ENCODE results near the gene ATXN1.

ATXN1 gene

GRCh38 chr6:16700916-16701234 is 60.4 kb downstream of the ATXN1 start:
- Histone ChIP-seq H3K4me1 (peaks cover 0 to 68% (median 31%) of the 10 kb centered on the region in 4 donors), H3K9me3 (no peaks in the 10 kb centered on the region), H3K4me3 (peak overlapping the region; percentile 40 to 47), H3K36me3 (no peaks in the 10 kb centered on the region), H3K27ac (peak overlapping the region; percentile 51 to 78), H3K27me3 (no peaks in the 10 kb centered on the region)
- TF ChIP-seq CTCF (IDR thresholded peaks at IDR 0.05), result no peak
- DNase-seq, result no peak
- intact Hi-C loops (cut with DNase I; ENCODE audit: low total_unique reads), result no loop called here

- DNase-seq, result no peak
- no peak for TF ChIP-seq CTCF (IDR thresholded peaks at IDR 0.05)
- intact Hi-C loops (cut with DNase I; ENCODE audit: low total_unique reads), result no loop called here
- Histone ChIP-seq H3K4me1 (peaks cover 0 to 63% (median 30%) of the 10 kb centered on the region in 4 donors), H3K27ac (peak overlapping the region; percentile 51 to 78), H3K36me3 (no peaks in the 10 kb centered on the region), H3K9me3 (no peaks in the 10 kb centered on the region), H3K27me3 (no peaks in the 10 kb centered on the region), H3K4me3 (peak overlapping the region; percentile 40 to 47)
Observed at GRCh38 chr6:16700202-16700915, 60.9 kb downstream of the ATXN1 start.

GRCh38 chr6:16698997-16699868 is 62.0 kb downstream of the ATXN1 start:
- intact Hi-C loops (cut with DNase I; ENCODE audit: low total_unique reads), result no loop called here
- H3K27ac ChIP-seq, result peak overlapping the region; percentile 1 to 78
- peaks cover 0 to 52% (median 21%) of the 10 kb centered on the region in 4 donors for H3K4me1 ChIP-seq
- H3K4me3 ChIP-seq, result no peak overlapping the region
- H3K36me3 ChIP-seq, result no peaks in the 10 kb centered on the region
- H3K27me3 ChIP-seq, result no peaks in the 10 kb centered on the region
- TF ChIP-seq CTCF (IDR thresholded peaks at IDR 0.05), result no peak
- H3K9me3 ChIP-seq, result no peaks in the 10 kb centered on the region
- no peak for DNase-seq

DNA sequence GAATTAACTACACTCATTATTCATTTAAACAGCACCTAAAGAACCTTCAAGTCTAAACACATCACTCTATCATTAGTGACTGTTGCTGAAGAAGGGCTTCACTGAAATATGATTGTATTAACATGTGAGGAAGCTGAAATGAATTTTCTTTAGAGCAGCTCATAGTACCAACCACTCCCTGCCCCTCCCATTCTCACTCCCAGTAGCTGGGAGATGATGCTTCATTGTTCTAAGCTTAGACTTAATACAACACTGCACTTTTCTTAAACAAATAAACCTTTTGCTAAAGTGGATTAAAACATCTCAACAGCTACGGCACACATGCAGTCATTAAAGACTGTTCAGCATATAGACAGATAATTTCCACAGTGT is 63.1 kb downstream of the ATXN1 start:
- H3K27ac ChIP-seq, result peak overlapping the region in 1 of 2 donors; percentile 78
- H3K27me3 ChIP-seq, result no peaks in the 10 kb centered on the region
- no peak for TF ChIP-seq CTCF (IDR thresholded peaks at IDR 0.05)
- H3K9me3 ChIP-seq, result no peaks in the 10 kb centered on the region
- no peaks in the 10 kb centered on the region for H3K36me3 ChIP-seq
- intact Hi-C loops (cut with DNase I; ENCODE audit: low total_unique reads), result no loop called here
- H3K4me3 ChIP-seq, result no peak overlapping the region
- no peak for DNase-seq
- peaks cover 0 to 50% (median 17%) of the 10 kb centered on the region in 4 donors for H3K4me1 ChIP-seq

DNA sequence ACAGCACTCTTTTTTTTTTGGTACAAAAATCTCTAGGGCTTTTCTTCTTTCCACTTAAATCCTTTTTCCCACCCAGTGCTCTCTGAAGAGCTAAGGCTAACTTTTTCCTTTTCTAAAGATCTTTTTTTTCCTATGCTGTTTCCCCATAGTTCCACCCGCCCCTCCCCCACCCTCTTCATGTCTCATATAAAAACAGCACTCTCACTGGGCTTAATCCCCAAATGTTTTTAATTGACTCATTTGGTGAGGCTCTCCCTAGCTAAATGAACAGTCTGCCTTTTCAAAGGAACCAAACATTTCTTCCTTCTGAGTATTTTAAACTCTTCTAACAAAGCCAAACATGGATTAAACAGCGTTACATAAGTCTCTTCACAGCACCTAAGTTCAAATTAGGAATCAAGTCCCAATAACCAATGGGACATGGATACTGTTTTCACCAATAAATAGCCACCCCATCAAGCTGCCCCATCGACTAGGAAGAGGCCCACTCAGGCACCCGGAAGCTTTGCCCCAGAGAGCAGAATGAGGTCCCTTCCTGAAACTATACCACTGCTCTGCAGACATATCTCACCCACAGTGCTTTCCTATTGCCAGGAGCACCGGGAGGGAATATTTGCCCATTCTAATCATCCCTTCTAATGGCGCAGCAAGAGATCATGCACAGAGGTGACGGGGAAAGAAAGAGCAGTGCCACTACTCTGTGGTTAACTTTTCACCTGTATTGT is 63.7 kb downstream of the ATXN1 start:
- H3K27ac ChIP-seq, result peak overlapping the region in 1 of 2 donors; percentile 78
- no peaks in the 10 kb centered on the region for H3K36me3 ChIP-seq
- intact Hi-C loops (cut with DNase I; ENCODE audit: low total_unique reads), result no loop called here
- no peak for DNase-seq
- no peaks in the 10 kb centered on the region for H3K9me3 ChIP-seq
- no peak overlapping the region for H3K4me3 ChIP-seq
- no peaks in the 10 kb centered on the region for H3K27me3 ChIP-seq
- peaks cover 0 to 50% (median 17%) of the 10 kb centered on the region in 4 donors for H3K4me1 ChIP-seq
- no peak for TF ChIP-seq CTCF (IDR thresholded peaks at IDR 0.05)

All from tibial artery (tissue), 4 donors.